HG03575 (cell line): ENCODE data around the gene GPAT3.
"Not testable (repeated sequence)": the region's sequence is repeated elsewhere in the genome, so short reads cannot be mapped to it uniquely, and the experiment has no call there.

Experiments used
- ATAC-seq: cut with Tn5 transposase; IDR thresholded peaks from one replicate; pipeline ENCODE4 v1.9.1; 2021; ENCODE audit not compliant: unreplicated experiment, insufficient number of reproducible peaks, low FRiP score; ENCODE audit errors: extremely low read depth

The GPAT3 gene

DNA sequence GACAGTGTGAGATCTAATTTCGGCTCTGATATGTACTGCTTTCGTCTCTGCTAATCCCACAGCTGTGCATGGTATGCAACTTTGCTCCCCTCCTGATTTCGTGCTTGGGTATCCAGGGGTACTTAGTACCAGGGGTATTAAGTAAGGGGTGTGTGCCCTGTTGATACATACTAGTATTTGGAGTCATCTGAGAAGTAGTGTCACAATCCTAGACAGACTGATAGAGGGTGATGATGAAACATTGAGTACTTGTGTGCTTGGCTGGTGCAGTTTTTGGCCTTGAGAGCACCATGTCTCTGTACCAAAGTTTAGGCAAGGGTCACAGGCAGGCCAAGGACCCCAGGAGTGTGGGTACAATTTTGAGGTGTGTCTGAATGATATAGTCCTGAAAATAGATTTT is 10.9 kb downstream of the GPAT3 start:
- no peak for ATAC-seq

DNA sequence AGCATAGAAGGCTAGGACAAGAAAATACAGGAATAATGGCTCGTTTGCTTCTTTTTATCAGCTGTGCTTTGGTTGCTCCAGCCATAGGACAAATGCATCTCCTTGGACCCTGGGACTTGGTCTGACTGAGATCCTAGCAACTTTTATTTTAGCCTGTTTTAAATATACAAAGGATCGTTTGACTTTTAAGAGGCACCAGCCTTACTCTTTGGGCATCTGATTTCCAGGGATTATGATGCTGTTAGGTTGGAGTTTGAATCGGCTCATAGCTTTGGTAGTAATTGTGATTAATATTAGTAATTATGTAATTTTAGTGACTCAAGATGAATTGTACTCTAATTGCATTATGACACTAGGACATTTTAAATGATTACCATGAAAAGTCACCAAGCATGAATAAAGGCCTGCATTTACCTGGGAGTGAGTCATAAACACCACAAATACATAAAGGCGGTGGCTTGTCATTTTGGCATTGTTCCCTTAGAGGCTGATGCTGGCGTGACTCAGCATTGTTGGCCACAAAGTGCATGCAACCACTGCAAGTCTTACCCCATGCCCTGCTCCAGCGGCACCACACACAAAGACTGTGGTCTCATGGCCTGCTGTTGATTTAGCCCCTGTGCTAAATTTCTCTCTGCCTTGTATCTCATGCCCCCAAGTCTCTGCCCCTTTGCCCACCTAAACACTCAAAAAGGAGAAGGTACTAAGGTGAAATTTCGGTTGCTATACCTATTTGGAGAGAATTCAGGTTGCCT is 12.4 kb downstream of the GPAT3 start:
- ATAC-seq, result peak; percentile 67

DNA sequence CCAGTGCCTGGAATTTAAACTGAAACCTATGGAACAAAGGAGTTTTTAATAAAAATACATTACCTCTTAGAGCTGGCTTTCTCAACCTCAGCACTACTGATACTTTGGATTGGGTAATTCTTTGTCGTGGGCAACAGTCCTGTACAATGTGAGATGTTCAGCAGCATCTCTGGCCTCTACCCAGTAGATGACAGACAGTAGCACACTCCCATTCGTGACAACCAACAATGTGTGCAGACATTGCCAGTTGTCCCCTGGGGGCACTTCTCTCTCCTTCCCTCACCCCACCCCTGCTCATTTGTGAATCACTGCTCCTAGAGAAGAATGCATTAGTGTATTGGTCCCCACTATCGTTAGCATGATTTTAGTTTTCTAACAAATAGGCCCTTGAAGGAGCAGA is 16.2 kb downstream of the GPAT3 start:
- ATAC-seq, result no peak

GRCh38 chr4:83552924-83553323 is 17.0 kb downstream of the GPAT3 start:
- peak; percentile 66 for ATAC-seq

DNA sequence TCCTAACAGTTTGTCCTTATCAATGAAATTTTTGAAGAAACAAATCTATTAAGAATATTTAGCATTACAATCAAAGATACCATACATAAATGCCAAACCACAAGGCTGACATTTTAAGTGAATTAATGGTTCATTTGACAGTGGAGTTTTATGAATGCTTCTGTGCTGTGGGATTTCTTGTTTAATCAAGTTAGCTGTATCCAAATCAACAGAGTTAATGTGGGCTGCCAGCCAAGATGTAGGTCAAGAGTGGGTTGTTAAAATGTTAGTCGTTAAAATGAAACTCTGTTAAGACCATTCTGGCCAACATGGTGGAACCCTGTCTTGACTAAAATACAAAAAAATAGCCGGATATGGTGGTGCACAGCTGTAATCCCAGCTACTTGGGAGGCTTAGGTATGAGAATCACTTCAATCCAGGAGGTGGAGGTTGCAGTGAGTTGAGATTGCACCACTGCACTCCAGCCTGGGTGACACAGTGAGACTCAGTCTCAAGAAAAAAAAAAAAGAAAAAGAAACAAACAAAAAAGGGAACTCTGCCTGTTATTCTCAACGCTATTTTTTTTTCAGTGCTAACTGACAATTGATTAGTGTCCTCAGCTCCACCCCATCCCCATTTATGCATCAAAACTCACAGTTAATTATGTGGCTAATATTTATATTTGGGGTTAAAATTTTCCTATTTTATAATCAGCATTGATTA is 20.2 kb downstream of the GPAT3 start:
- ATAC-seq, result no peak

GRCh38 chr4:83556816-83557215 is 20.9 kb downstream of the GPAT3 start:
- no peak for ATAC-seq

DNA sequence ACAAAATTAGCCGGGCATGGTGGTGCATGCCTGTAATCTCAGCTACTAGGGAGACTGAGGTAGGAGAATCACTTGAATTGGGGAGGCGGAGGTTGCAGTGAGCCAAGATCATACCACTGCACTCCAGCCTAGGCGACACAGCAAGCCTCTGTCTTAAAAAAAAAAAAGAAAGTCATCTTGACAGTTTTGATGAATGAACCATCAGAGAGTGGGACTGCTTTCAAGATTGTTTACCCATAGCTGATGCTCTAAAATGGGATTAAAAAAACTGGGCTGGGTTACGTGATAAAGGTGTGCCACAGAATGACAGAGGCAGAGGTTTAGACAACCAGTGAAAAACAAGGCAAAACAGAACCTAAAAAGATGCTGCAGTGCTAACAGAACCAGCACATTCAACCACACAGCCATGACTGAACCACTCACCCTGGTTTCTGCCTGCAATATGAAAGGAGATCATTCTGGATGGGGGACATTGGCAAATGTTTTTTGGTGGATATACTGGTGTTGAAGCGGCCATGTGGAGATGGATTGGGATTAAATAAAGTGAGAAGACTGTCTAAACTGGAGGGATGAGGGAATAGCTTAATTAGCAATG is 22.2 kb downstream of the GPAT3 start:
- no peak for ATAC-seq

GRCh38 chr4:83558680-83559079 is 22.8 kb downstream of the GPAT3 start:
- no peak for ATAC-seq

GRCh38 chr4:83560523-83560922 is 24.6 kb downstream of the GPAT3 start:
- no peak for ATAC-seq

DNA sequence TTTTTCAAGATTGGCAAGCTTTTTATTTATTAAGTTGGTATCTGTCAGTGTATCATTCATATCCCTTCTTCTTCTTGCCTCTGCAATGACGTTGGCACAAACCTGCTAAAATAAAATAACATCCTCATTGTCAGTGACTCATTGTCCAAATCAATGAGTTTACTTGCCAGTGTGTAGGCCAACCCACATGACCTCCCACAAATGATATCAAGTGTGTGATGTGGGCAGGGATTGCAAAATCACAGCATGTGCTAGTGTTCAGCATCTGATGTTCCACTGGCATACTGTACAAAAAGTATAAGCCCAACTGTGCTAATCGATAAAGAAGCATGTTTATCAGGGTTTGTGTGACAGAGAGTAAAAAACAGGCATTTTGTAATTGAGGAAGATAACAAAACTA is 25.5 kb downstream of the GPAT3 start:
- ATAC-seq, result no peak

DNA sequence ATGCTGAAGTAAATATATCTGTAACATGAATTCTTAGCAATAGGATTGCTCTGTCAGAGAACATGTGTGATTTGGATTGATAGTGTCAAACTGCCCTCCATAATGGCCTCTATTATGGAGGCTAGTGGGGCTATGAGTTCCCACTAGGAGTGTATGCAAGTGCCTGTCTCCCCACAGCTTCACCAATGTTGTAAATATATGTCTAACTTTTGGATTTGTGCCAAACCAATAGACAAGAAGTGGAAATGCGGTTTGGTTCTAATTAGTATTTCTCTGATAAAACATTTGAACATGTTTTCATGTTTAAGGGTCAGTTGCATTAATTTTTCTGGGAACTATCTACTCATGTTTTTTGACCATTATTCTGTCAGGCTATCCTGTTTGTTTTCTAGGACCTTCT is 28.1 kb downstream of the GPAT3 start:
- ATAC-seq, result no peak

DNA sequence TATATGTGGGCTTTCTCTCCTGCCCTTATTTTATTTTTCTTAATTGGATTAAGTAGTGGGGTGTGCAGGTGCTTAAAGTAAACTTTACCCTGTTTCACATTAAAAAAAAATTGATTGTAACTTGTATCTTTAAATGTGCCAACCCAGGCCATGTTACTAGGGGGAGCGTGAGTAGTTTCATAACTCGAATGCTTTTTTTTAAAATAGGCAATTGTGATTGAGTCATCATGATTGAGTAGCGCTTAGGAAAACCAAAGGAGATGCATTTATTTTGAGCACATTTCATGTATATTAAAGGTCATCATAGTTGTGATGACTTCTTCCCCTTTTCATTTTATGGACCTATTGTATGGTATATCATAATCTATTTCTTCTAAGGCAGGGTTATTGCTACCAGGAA is 32.2 kb downstream of the GPAT3 start:
- no peak for ATAC-seq

GRCh38 chr4:83569429-83569828 is 33.5 kb downstream of the GPAT3 start:
- ATAC-seq, result no peak

DNA sequence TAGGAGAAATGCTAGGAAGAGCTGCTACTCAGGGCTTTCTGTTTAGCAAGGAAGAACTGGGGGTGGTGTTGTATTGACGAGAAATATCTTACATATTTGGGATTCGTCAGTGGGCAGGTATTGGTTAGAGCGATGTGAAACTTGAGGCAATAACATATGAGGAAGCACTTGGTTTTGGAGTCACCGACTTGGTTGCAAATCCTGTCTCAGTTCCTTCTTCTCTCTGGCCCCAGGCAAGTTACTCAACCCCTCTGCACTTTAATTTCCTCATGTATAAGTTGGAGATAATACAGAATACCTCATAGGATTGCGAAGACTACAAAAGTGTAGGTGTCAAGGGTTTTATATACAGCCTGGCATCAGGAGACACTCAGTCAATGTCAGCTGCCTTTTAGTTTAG is 34.1 kb downstream of the GPAT3 start:
- ATAC-seq, result peak; percentile 78

GRCh38 chr4:83572848-83573247 is 36.9 kb downstream of the GPAT3 start:
- no peak for ATAC-seq

- ATAC-seq, result no peak
Measured at GRCh38 chr4:83574247-83574646, 38.3 kb downstream of the GPAT3 start.

- ATAC-seq, result not testable (repeated sequence)
Measured at GRCh38 chr4:83576237-83576636, 40.3 kb downstream of the GPAT3 start.

GRCh38 chr4:83581411-83582288 is 45.7 kb downstream of the GPAT3 start:
- peak; percentile 54 for ATAC-seq

GRCh38 chr4:83582289-83582785 is 46.4 kb downstream of the GPAT3 start:
- ATAC-seq, result peak; percentile 54
